HepG2 (cell line): Measurements from ENCODE around the gene USP10. TPM values are rescaled to one million over a fixed set of nuclear protein-coding genes. Genes with fewer than 3 reads are reported as not detected.

Experiments used
- ATAC-seq: fragments of 200-7000 bp; cut with Tn5 transposase; 3 replicates; pipeline ENCODE4 v1.9.1; 2020; ENCODE audit warnings: mild to moderate bottlenecking, moderate library complexity
- BruUV-seq: library from RNA; stranded (reverse); fragments of 400-500 nt; replicated peaks from 2 replicates; lab custom pipeline; 2021; lab: Mats Ljungman, UMichigan
- CTCF ChIA-PET: fragments of 300-600 bp; formaldehyde crosslinking; extraction: SDS; loops from one replicate; lab custom pipeline; 2021; ENCODE audit warnings: low total read pairs, inconsistent platforms, low intra/inter-chr PET ratio; lab: Yijun Ruan, JAX
- POLR2A ChIA-PET: fragments of 350-600 bp; sonication (Branson Sonifier 250); formaldehyde crosslinking; loops from one replicate; lab custom pipeline; 2020; ENCODE audit warnings: antibody characterized with exemption, inconsistent platforms; lab: Yijun Ruan, JAX
- DNase-seq: peaks from one replicate; pipeline ENCODE4 v3.0.0-alpha.2; 2015; ENCODE audit warnings: low spot score
- FAIRE-seq: peaks from 3 replicates; lab custom pipeline; 2011; peaks lifted over from hg19 to GRCh38; lab: Jason Lieb, UNC
- H2AFZ ChIP-seq: one replicate; pipeline ENCODE4 v1.6.1; 2011; ENCODE audit warnings: low read length, inconsistent platforms
- H3K27ac ChIP-seq: fragments of 300-600 bp; 3 replicates; pipeline ENCODE4 v1.8.0; 2011; ENCODE audit warnings: mixed run types, mild to moderate bottlenecking, mixed read lengths, low read length, inconsistent platforms; ENCODE audit not compliant: insufficient read depth; ENCODE audit errors: extremely low read length
- H3K27me3 ChIP-seq, 2 experiments: fragments of 200-600 bp in 1 of 2; 2 replicates in 1 of 2; 3 replicates in 1 of 2; pipeline versions ENCODE4 v1.6.0 to v1.8.0; 2011; ENCODE audit warnings: low read length in 2 of 2, mild to moderate bottlenecking in 2 of 2, moderate library complexity in 2 of 2, inconsistent platforms in 1 of 2; ENCODE audit not compliant: insufficient read depth in 2 of 2, control insufficient read depth in 1 of 2
- H3K36me3 ChIP-seq, 2 experiments: fragments of 200-600 bp in 1 of 2; replicated peaks in 1 of 2; 2 replicates in 1 of 2; 3 replicates in 1 of 2; pipeline versions ENCODE4 v1.5.1 to v1.8.0; 2011; ENCODE audit warnings: low read length in 2 of 2, inconsistent platforms in 1 of 2; ENCODE audit not compliant: insufficient read depth in 2 of 2, control insufficient read depth in 1 of 2
- H3K4me1 ChIP-seq: 2 replicates; pipeline ENCODE4 v1.5.1; 2012; ENCODE audit warnings: low read length, inconsistent platforms; ENCODE audit not compliant: insufficient read depth
- H3K4me2 ChIP-seq: 2 replicates; pipeline ENCODE4 v1.6.0; 2011; ENCODE audit warnings: low read depth, low read length, inconsistent platforms
- H3K4me3 ChIP-seq, 3 experiments: fragments of 200-600 bp in 1 of 3; sonication (generic), shearing (Covaris generic) in 1 of 3; replicated peaks in 1 of 3; 2 replicates each; pipeline ENCODE4 v1.5.1; 2011 to 2016; ENCODE audit warnings: low read length in 3 of 3, inconsistent platforms in 2 of 3, low read depth in 2 of 3, mild to moderate bottlenecking in 2 of 3, control low read depth in 1 of 3, mixed read lengths in 1 of 3; ENCODE audit not compliant: insufficient read depth in 1 of 3
- H3K79me2 ChIP-seq: one replicate; pipeline ENCODE4 v1.6.1; 2011; ENCODE audit warnings: low read length, inconsistent platforms; ENCODE audit not compliant: insufficient read depth
- H3K9ac ChIP-seq: 2 replicates; pipeline ENCODE4 v1.6.0; 2011; ENCODE audit warnings: mild to moderate bottlenecking, low read depth, low read length, inconsistent platforms; ENCODE audit not compliant: insufficient read depth
- H3K9me3 ChIP-seq: 2 replicates; pipeline ENCODE4 v1.5.1; 2012; ENCODE audit warnings: mild to moderate bottlenecking, low read length
- H4K20me1 ChIP-seq: 2 replicates; pipeline ENCODE4 v1.6.0; 2011; ENCODE audit warnings: inconsistent platforms, mild to moderate bottlenecking, low read length, moderate library complexity; ENCODE audit not compliant: insufficient read depth
- ARID3A ChIP-seq: IDR thresholded peaks from 2 replicates; pipeline ENCODE4 v1.6.1; 2012; ENCODE audit warnings: low read depth, low read length, improper control_type of control experiment
- EP300 ChIP-seq, 3 experiments: sonication (generic) in 1 of 3; formaldehyde crosslinking in 1 of 3; IDR thresholded peaks; 2 replicates each; pipeline versions ENCODE4 v1.5.1 to v1.6.1; 2011 to 2020; ENCODE audit warnings: low read depth in 2 of 3, low read length in 2 of 3, borderline replicate concordance in 1 of 3, improper control_type of control experiment in 1 of 3, mild to moderate bottlenecking in 1 of 3, missing genetic modification reagents in 1 of 3, moderate library complexity in 1 of 3
- HES4 ChIP-seq: sonication (generic); formaldehyde crosslinking; IDR thresholded peaks from 2 replicates; pipeline ENCODE4 v1.9.0; 2021; ENCODE audit warnings: mild to moderate bottlenecking, missing genetic modification reagents, borderline replicate concordance
- HNF1A ChIP-seq, 2 experiments: sonication (generic) in 1 of 2; formaldehyde crosslinking in 1 of 2; IDR thresholded peaks; 2 replicates each; pipeline versions ENCODE4 v1.4.0 to v1.6.1; 2016 to 2020; ENCODE audit warnings: borderline replicate concordance in 1 of 2, low read depth in 1 of 2, mild to moderate bottlenecking in 1 of 2, missing genetic modification reagents in 1 of 2
- ISX ChIP-seq: sonication (generic); formaldehyde crosslinking; conservative IDR thresholded peaks from 2 replicates; pipeline ENCODE4 v1.5.0; 2020; ENCODE audit warnings: missing genetic modification reagents
- MAFF ChIP-seq: IDR thresholded peaks from 2 replicates; pipeline ENCODE4 v1.6.1; 2011; ENCODE audit warnings: low read depth, low read length, improper control_type of control experiment
- MAFK ChIP-seq, 2 experiments: IDR thresholded peaks in 1 of 2; conservative IDR thresholded peaks in 1 of 2; 2 replicates each; pipeline ENCODE4 v1.6.1; 2011; ENCODE audit warnings: improper control_type of control experiment in 2 of 2, low read length in 2 of 2
- MAX ChIP-seq: IDR thresholded peaks from 2 replicates; pipeline ENCODE4 v1.6.1; 2012; ENCODE audit warnings: inconsistent platforms
- NR2C2 ChIP-seq: sonication (generic); formaldehyde crosslinking; IDR thresholded peaks from 2 replicates; pipeline ENCODE4 v1.4.0; 2020; ENCODE audit warnings: missing genetic modification reagents, mild to moderate bottlenecking, moderate library complexity, borderline replicate concordance
- ZNF101 ChIP-seq: sonication (generic); formaldehyde crosslinking; IDR thresholded peaks from 2 replicates; pipeline ENCODE4 v1.4.0; 2020; ENCODE audit warnings: mild to moderate bottlenecking, low read depth, missing genetic modification reagents, borderline replicate concordance
- ZNF317 ChIP-seq: sonication (generic); formaldehyde crosslinking; IDR thresholded peaks from 2 replicates; pipeline ENCODE4 v1.5.0; 2020; ENCODE audit warnings: mild to moderate bottlenecking, missing genetic modification reagents
- WGBS: methylation state at CpG from one replicate; pipeline ENCODE4 v1.1.6; 2017; ENCODE audit warnings: low lambda C conversion rate; 5-methylcytosine and 5-hydroxymethylcytosine counted together
- in situ Hi-C: cut with HindIII; loops from 2 replicates; pipeline ENCODE4 v1.10.0; 2017; ENCODE audit warnings: low pct_unique_long_range_greater_than_20kb; ENCODE audit not compliant: extremely low pct_ligation_motif_present
- intact Hi-C: fragments of 100-400 bp; cut with micrococcal nuclease; formaldehyde crosslinking; loops from one replicate; pipeline ENCODE4 v1.10.0; 2022; ENCODE audit not compliant: unreplicated experiment
- polyA plus RNA-seq, 8 experiments: library from polyadenylated mRNA; depleted of rRNA in 3 of 8; stranded (reverse) in 7 of 8; unstranded in 1 of 8; fragments of >200 nt; fragmentation: Illumina TruSeq in 4 of 8; extraction: Trizol in 4 of 8; gene quantifications; 2 replicates each; pipeline versions ENCODE4 v1.2.1 to v1.2.3, GENCODE V29; 2011 to 2016; ENCODE audit warnings: low read depth in 4 of 8, missing spikeins in 1 of 8, mixed read lengths in 1 of 8; ENCODE audit not compliant: insufficient read depth in 1 of 8
- total RNA-seq, 5 experiments: library from RNA; depleted of rRNA; stranded (reverse); fragments of >200 nt; fragmentation: Illumina TruSeq; extraction: Trizol; gene quantifications; 2 replicates each; pipeline ENCODE4 v1.2.3, GENCODE V29; 2016; ENCODE audit warnings: low read depth in 1 of 5

USP10 gene
- total and polyA plus RNA-seq, 2 of the 13 experiments (the other 11 are each of a cell fraction or from before 2014, with no cell fraction given): 79.1 to 122 TPM

DNA sequence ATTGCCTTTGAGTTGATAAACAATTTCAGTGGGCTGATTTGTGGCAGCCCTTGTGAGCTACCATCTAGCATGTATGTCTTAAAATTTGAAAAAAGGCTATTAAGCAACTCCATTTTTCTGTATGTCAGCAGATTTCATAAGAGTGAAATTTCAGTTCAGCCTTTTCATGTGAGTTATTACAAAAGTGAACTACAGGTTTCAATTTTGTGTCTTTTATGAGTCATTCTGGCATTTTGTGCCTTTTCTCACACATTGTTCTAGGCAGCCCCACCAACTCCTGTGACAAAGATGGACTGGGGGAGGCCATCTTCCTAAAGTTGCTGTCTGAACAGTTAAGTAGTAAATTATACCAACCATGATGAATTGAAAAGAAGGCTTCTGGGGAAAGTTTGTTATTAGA is 52.1 kb downstream of the USP10 start:
- POLR2A ChIA-PET: no interaction called here
- FAIRE-seq (no peak), DNase-seq (no peak), ATAC-seq (no peak)
- Histone ChIP-seq H2AFZ (no peak overlapping the region), H3K9me3 (no peaks in the 10 kb centered on the region), H3K9ac (no peak overlapping the region), H3K27ac (no peak overlapping the region), H3K79me2 (peaks cover 66% of the 10 kb centered on the region), H3K4me3 (no peak overlapping the region), H3K27me3 (no peaks in the 10 kb centered on the region), H3K4me1 (peaks cover 14% of the 10 kb centered on the region), H3K4me2 (no peak overlapping the region), H4K20me1 (peaks cover 52% of the 10 kb centered on the region), H3K36me3 (peaks cover 13 to 38% of the 10 kb centered on the region in 2 experiments)
- TF ChIP-seq HES4 (CRISPR knock-in tag) (no peak), ARID3A (no peak), MAFK (conservative IDR thresholded peaks at IDR 0.05 in 1 of 2, IDR thresholded peaks at IDR 0.05 in 1 of 2; ENCODE audit: low read length in 2 of 2) (peak; percentile 91 to 96), MAFF (peak; percentile 95)
- intact Hi-C loops: no loop called here
- in situ Hi-C loops: no loop called here
- CTCF ChIA-PET: no interaction called here
- TSS peak; percentile 3 for BruUV-seq

DNA sequence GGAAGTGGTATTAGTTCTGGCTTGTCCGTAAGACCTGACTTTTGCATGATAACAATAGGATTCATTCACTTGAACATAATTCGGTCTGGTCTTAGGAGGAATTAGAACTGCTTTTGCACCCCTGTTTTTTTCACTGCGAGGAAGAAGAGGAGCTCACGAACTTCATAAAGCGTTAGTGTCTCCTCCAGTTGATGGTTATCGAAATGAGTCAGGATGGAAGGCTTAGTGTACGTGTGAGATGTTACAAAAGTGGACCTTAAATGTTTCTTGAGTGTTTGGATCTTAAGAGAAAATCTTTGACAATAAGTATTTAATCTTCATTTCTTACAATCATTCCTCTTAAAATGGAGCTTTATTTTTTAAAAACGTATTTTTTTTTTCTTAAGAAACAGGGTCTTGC is 52.8 kb downstream of the USP10 start:
- Histone ChIP-seq H3K4me2 (no peak overlapping the region), H3K27ac (no peak overlapping the region), H3K79me2 (peaks cover 67% of the 10 kb centered on the region), H3K36me3 (peaks cover 11 to 35% of the 10 kb centered on the region in 2 experiments), H3K9ac (no peak overlapping the region), H4K20me1 (peaks cover 55% of the 10 kb centered on the region), H3K9me3 (no peaks in the 10 kb centered on the region), H3K4me1 (peaks cover 14% of the 10 kb centered on the region), H3K27me3 (no peaks in the 10 kb centered on the region), H3K4me3 (no peak overlapping the region), H2AFZ (no peak overlapping the region)
- 98% methylated on average over 8 of the region's 8 CpGs for WGBS
- ChIA-PET CTCF (no interaction called here), POLR2A (interaction anchor here (1.6 kb wide), 1 partner anchor 218 kb away, joined by 3 read pairs; no protein-coding TSS in a partner anchor)
- intact Hi-C loops (no loop called here), in situ Hi-C loops (no loop called here)
- no TSS peak for BruUV-seq
- DNase-seq (no peak), ATAC-seq (no peak), FAIRE-seq (no peak)
- TF ChIP-seq ISX (CRISPR knock-in tag): no peak
- no peak for TF ChIP-seq ZNF317 (CRISPR knock-in tag)
- TF ChIP-seq EP300 (IDR thresholded peaks at IDR 0.05; ENCODE audit: low read depth in 2 of 2, low read length in 2 of 2): no peak
- TF ChIP-seq EP300 (CRISPR knock-in tag; IDR thresholded peaks at IDR 0.05; ENCODE audit: borderline replicate concordance): no peak
- no peak for TF ChIP-seq MAX
- no peak for TF ChIP-seq ZNF101 (CRISPR knock-in tag)
- no peak for TF ChIP-seq NR2C2 (CRISPR knock-in tag)
- no peak for TF ChIP-seq HNF1A (IDR thresholded peaks at IDR 0.05; ENCODE audit: low read depth)
- TF ChIP-seq HNF1A (CRISPR knock-in tag; IDR thresholded peaks at IDR 0.05; ENCODE audit: borderline replicate concordance): no peak
